ENCODE results near the gene POU2AF1. TPM values are rescaled to one million over a fixed set of nuclear protein-coding genes. Genes with fewer than 3 reads are reported as not detected.

POU2AF1 gene
- total RNA-seq, 1 donor from 2014 or later = 155 TPM

GRCh38 chr11:111334532-111335502 is 44.3 kb downstream of the POU2AF1 start:
- Mint-ChIP-seq H3K27ac (no peak overlapping the region), H3K36me3 (ENCODE audit: low read depth) (peaks cover 30% of the 10 kb centered on the region), H3K4me3 (no peak overlapping the region), H3K27me3 (no peaks in the 10 kb centered on the region), H3K4me1 (peaks cover 2% of the 10 kb centered on the region), H3K9me3 (peaks cover 5% of the 10 kb centered on the region)
- ATAC-seq (ENCODE audit: low read depth) (no peak), DNase-seq (no peak)
- CTCF ChIA-PET = no interaction called here
- intact Hi-C loops (cut with micrococcal nuclease) = loop anchor here (2.0 kb wide), 1 partner anchor 14 kb away; no protein-coding TSS in a partner anchor
- POLR2A ChIA-PET = interaction anchor here (1.2 kb wide), 1 partner anchor 22 kb away, joined by 3 read pairs; no protein-coding TSS in a partner anchor
- TF ChIP-seq CTCF (IDR thresholded peaks at IDR 0.05) = no peak

GRCh38 chr11:111331711-111332479 is 47.2 kb downstream of the POU2AF1 start:
- Mint-ChIP-seq H3K36me3 (ENCODE audit: low read depth) (peaks cover 19% of the 10 kb centered on the region), H3K4me3 (no peak overlapping the region), H3K4me1 (peaks cover 5% of the 10 kb centered on the region), H3K27ac (no peak overlapping the region), H3K27me3 (no peaks in the 10 kb centered on the region), H3K9me3 (no peaks in the 10 kb centered on the region)
- CTCF ChIA-PET = no interaction called here
- DNase-seq = no peak
- intact Hi-C loops (cut with micrococcal nuclease) = no loop called here
- POLR2A ChIA-PET = no interaction called here
- no peak for TF ChIP-seq CTCF (IDR thresholded peaks at IDR 0.05)
- no peak for ATAC-seq (ENCODE audit: low read depth)

GRCh38 chr11:111330234-111330893 is 48.7 kb downstream of the POU2AF1 start:
- intact Hi-C loops (cut with micrococcal nuclease) = no loop called here
- Mint-ChIP-seq H3K27me3 (no peaks in the 10 kb centered on the region), H3K9me3 (no peaks in the 10 kb centered on the region), H3K36me3 (ENCODE audit: low read depth) (peaks cover 15% of the 10 kb centered on the region), H3K27ac (no peak overlapping the region), H3K4me1 (peaks cover 5% of the 10 kb centered on the region), H3K4me3 (no peak overlapping the region)
- ChIA-PET CTCF (no interaction called here), POLR2A (no interaction called here)
- ATAC-seq (ENCODE audit: low read depth) (no peak), DNase-seq (no peak)
- no peak for TF ChIP-seq CTCF (IDR thresholded peaks at IDR 0.05)

GRCh38 chr11:111329306-111330204 is 49.5 kb downstream of the POU2AF1 start:
- intact Hi-C loops (cut with micrococcal nuclease) = no loop called here
- DNase-seq = no peak
- peaks cover 5% of the 10 kb centered on the region for H3K4me1 Mint-ChIP-seq
- no peaks in the 10 kb centered on the region for H3K27me3 Mint-ChIP-seq
- no peak overlapping the region for H3K27ac Mint-ChIP-seq
- no peak for ATAC-seq (ENCODE audit: low read depth)
- TF ChIP-seq CTCF (IDR thresholded peaks at IDR 0.05) = no peak
- POLR2A ChIA-PET = no interaction called here
- no peak overlapping the region for H3K4me3 Mint-ChIP-seq
- H3K36me3 Mint-ChIP-seq (ENCODE audit: low read depth) = peaks cover 16% of the 10 kb centered on the region
- CTCF ChIA-PET = no interaction called here
- no peaks in the 10 kb centered on the region for H3K9me3 Mint-ChIP-seq

Data from activated B cell treated with CpG ODN at 0.5 μM for 24 hours (primary cell).